ENCODE measurements around the gene CAMP. TPM values are rescaled to one million over a fixed set of nuclear protein-coding genes. Genes with fewer than 3 reads are reported as not detected.

The CAMP gene
- not detected in 2 replicates for polyA plus RNA-seq
- not detected in 2 replicates for polyA minus RNA-seq

DNA sequence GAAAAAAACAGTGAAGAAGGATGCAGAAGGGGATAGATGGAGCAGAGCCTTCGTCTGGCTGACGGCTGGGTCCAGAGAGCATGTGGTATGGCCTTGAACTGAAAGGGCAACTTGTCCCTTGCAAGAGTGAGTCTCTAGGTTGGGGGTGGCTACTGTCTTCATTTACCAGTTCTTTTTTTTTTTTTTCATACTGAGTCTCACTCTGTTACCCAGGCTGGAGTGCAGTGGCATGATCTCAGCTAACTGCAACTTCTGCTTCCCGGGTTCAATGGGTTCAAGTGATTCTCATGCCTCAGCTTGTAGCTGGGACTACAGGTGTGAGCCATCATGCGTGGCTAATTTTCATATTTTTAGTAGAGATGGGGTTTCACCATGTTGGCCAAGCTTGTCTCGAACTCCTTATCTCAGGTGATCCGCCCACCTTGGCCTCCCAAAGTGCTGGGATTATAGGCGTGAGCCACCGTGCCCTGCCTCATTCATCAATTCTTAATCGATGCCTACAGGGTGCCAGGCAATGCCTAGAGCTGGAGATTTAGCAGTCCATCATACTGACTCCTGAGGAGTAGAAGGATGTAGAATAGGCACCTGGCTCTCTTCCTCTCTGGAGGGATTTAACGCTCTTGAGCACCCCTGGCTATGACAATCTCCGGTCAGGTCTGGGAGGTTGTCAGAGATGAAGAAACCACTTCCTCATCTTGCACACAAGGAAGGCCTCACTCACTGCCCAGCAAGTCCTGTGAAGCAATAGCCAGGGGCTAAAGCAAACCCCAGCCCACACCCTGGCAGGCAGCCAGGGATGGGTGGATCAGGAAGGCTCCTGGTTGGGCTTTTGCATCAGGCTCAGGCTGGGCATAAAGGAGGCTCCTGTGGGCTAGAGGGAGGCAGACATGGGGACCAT, at the start of gene CAMP:
Gene CAMP (plus strand): TSS at position 880 of the 898 bp plus-strand sequence. CDS start 17 bp downstream, at position 897.
- no peak within 1 kb of the TSS for H3K9ac ChIP-seq (ENCODE audit: low read length)
- H3K79me2 ChIP-seq (replicated peaks; ENCODE audit: insufficient read depth, low read length): no peaks in the 10 kb centered on the region
- H3K4me2 ChIP-seq (ENCODE audit: low read length): no peak within 1 kb of the TSS
- H3K36me3 ChIP-seq (ENCODE audit: insufficient read depth, low read length): no peaks in the 10 kb centered on the region
- H3K27me3 ChIP-seq (ENCODE audit: insufficient read depth, low read depth, low read length): no peaks in the 10 kb centered on the region
- H3K27ac ChIP-seq (ENCODE audit: low read length): no peak within 1 kb of the TSS
- H4K20me1 ChIP-seq (ENCODE audit: insufficient read depth): no peaks in the 10 kb centered on the region
- H3K9me3 ChIP-seq (ENCODE audit: low read length): no peaks in the 10 kb centered on the region
- no peaks in the 10 kb centered on the region for H3F3A ChIP-seq (ENCODE audit: insufficient read depth, low read length, poor library complexity, severe bottlenecking)
- H3K9me2 ChIP-seq (ENCODE audit: insufficient read depth, low read length): no peaks in the 10 kb centered on the region
- H3K4me3 ChIP-seq (ENCODE audit: low read length): no peak within 1 kb of the TSS
- H2AFZ ChIP-seq (ENCODE audit: low read depth, low read length): no peak within 1 kb of the TSS
- TF ChIP-seq REST (IDR thresholded peaks at IDR 0.05; ENCODE audit: borderline replicate concordance) (no peak), POLR2AphosphoS5 (IDR thresholded peaks at IDR 0.05) (no peak), MXI1 (conservative IDR thresholded peaks at IDR 0.05; ENCODE audit: poor library complexity, severe bottlenecking) (no peak), EZH2 (IDR thresholded peaks at IDR 0.05; ENCODE audit: borderline replicate concordance, insufficient read depth, low read length, poor library complexity, severe bottlenecking) (no peak), SMC3 (conservative IDR thresholded peaks at IDR 0.05; ENCODE audit: poor library complexity) (no peak), RAD21 (conservative IDR thresholded peaks at IDR 0.05) (no peak), EP300 (conservative IDR thresholded peaks at IDR 0.05; ENCODE audit: poor library complexity, severe bottlenecking) (no peak), TAF1 (IDR thresholded peaks at IDR 0.05; ENCODE audit: low read depth) (no peak)
- TF ChIP-seq, protein P1, sequence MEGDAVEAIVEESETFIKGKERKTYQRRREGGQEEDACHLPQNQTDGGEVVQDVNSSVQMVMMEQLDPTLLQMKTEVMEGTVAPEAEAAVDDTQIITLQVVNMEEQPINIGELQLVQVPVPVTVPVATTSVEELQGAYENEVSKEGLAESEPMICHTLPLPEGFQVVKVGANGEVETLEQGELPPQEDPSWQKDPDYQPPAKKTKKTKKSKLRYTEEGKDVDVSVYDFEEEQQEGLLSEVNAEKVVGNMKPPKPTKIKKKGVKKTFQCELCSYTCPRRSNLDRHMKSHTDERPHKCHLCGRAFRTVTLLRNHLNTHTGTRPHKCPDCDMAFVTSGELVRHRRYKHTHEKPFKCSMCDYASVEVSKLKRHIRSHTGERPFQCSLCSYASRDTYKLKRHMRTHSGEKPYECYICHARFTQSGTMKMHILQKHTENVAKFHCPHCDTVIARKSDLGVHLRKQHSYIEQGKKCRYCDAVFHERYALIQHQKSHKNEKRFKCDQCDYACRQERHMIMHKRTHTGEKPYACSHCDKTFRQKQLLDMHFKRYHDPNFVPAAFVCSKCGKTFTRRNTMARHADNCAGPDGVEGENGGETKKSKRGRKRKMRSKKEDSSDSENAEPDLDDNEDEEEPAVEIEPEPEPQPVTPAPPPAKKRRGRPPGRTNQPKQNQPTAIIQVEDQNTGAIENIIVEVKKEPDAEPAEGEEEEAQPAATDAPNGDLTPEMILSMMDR (IDR thresholded peaks at IDR 0.05; ENCODE audit: poor library complexity, severe bottlenecking): no peak

GRCh38 chr3:48178072-48178471, 45.2 kb upstream of the CAMP start:
- H3K79me2 ChIP-seq (replicated peaks; ENCODE audit: insufficient read depth, low read length): peaks cover 2% of the 10 kb centered on the region
- peaks cover 5% of the 10 kb centered on the region for H3K36me3 ChIP-seq (ENCODE audit: insufficient read depth, low read length)
- H3K9me2 ChIP-seq (ENCODE audit: insufficient read depth, low read length): no peaks in the 10 kb centered on the region

More at GRCh38 chr3:48178072-48178471, 45.2 kb upstream of the CAMP start:
- H3K9ac ChIP-seq (ENCODE audit: low read length): no peak overlapping the region
- no peak for TF ChIP-seq RAD21 (conservative IDR thresholded peaks at IDR 0.05)
- TF ChIP-seq, protein P1 (IDR thresholded peaks at IDR 0.05; ENCODE audit: poor library complexity, severe bottlenecking): no peak
- no peak for TF ChIP-seq SMC3 (conservative IDR thresholded peaks at IDR 0.05; ENCODE audit: poor library complexity)
- TF ChIP-seq MXI1 (conservative IDR thresholded peaks at IDR 0.05; ENCODE audit: poor library complexity, severe bottlenecking): no peak
- TF ChIP-seq EZH2 (IDR thresholded peaks at IDR 0.05; ENCODE audit: borderline replicate concordance, insufficient read depth, low read length, poor library complexity, severe bottlenecking): no peak
- TF ChIP-seq POLR2AphosphoS5 (IDR thresholded peaks at IDR 0.05): no peak
- TF ChIP-seq REST (IDR thresholded peaks at IDR 0.05; ENCODE audit: borderline replicate concordance): no peak
- no peak for TF ChIP-seq TAF1 (IDR thresholded peaks at IDR 0.05; ENCODE audit: low read depth)
- TF ChIP-seq EP300 (conservative IDR thresholded peaks at IDR 0.05; ENCODE audit: poor library complexity, severe bottlenecking): no peak
- no peak overlapping the region for H3K27ac ChIP-seq (ENCODE audit: low read length)
- no peak overlapping the region for H2AFZ ChIP-seq (ENCODE audit: low read depth, low read length)
- H3F3A ChIP-seq (ENCODE audit: insufficient read depth, low read length, poor library complexity, severe bottlenecking): no peaks in the 10 kb centered on the region
- no peaks in the 10 kb centered on the region for H3K9me3 ChIP-seq (ENCODE audit: low read length)
- H3K4me2 ChIP-seq (ENCODE audit: low read length): no peak overlapping the region
- no peak overlapping the region for H3K4me3 ChIP-seq (ENCODE audit: low read length)
- no peaks in the 10 kb centered on the region for H4K20me1 ChIP-seq (ENCODE audit: insufficient read depth)
- H3K27me3 ChIP-seq (ENCODE audit: insufficient read depth, low read depth, low read length): no peaks in the 10 kb centered on the region
